ENCODE measurements around the gene KRT81.
"Not testable (repeated sequence)": the region's sequence is repeated elsewhere in the genome, so short reads cannot be mapped to it uniquely, and the experiment has no call there.

KRT81 gene

DNA sequence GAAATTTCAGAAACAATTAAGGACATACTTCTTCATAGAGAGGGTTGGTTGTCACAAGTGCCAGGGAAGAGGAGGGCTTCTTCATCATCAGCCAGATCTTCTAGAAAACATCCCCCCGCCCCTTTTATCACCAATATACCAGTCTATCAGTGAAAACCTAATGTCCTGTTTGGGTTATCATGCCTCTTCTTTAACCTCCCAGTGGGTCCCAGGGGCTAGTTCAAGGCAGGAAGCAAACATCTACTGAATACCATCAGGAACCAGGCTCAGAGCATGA is 30.2 kb downstream of the KRT81 start:
- H3K4me3 ChIP-seq (ENCODE audit: low read length), result no peak overlapping the region
- no peak for DNase-seq (ENCODE audit: low read depth)
- TF ChIP-seq, protein P1, sequence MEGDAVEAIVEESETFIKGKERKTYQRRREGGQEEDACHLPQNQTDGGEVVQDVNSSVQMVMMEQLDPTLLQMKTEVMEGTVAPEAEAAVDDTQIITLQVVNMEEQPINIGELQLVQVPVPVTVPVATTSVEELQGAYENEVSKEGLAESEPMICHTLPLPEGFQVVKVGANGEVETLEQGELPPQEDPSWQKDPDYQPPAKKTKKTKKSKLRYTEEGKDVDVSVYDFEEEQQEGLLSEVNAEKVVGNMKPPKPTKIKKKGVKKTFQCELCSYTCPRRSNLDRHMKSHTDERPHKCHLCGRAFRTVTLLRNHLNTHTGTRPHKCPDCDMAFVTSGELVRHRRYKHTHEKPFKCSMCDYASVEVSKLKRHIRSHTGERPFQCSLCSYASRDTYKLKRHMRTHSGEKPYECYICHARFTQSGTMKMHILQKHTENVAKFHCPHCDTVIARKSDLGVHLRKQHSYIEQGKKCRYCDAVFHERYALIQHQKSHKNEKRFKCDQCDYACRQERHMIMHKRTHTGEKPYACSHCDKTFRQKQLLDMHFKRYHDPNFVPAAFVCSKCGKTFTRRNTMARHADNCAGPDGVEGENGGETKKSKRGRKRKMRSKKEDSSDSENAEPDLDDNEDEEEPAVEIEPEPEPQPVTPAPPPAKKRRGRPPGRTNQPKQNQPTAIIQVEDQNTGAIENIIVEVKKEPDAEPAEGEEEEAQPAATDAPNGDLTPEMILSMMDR (IDR thresholded peaks at IDR 0.05; ENCODE audit: insufficient read depth, low read depth, low read length, missing control alignments), result no peak

- TF ChIP-seq, protein P1 (IDR thresholded peaks at IDR 0.05; ENCODE audit: insufficient read depth, low read depth, low read length, missing control alignments), result no peak
- H3K4me3 ChIP-seq (ENCODE audit: low read length), result no peak overlapping the region
- no peak for DNase-seq (ENCODE audit: low read depth)
These were observed 30.8 kb downstream of the KRT81 start for GRCh38 chr12:52260361-52261207.

GRCh38 chr12:52259657-52260243 is 31.6 kb downstream of the KRT81 start:
- DNase-seq (ENCODE audit: low read depth), result no peak
- H3K4me3 ChIP-seq (ENCODE audit: low read length), result no peak overlapping the region
- TF ChIP-seq, protein P1 (IDR thresholded peaks at IDR 0.05; ENCODE audit: insufficient read depth, low read depth, low read length, missing control alignments), result no peak

- DNase-seq (ENCODE audit: low read depth), result no peak
- no peak overlapping the region for H3K4me3 ChIP-seq (ENCODE audit: low read length)
- TF ChIP-seq, protein P1 (IDR thresholded peaks at IDR 0.05; ENCODE audit: insufficient read depth, low read depth, low read length, missing control alignments), result no peak
These were observed 32.9 kb downstream of the KRT81 start for GRCh38 chr12:52258335-52258901.

GRCh38 chr12:52257922-52258321 is 33.4 kb downstream of the KRT81 start:
- not testable (repeated sequence) for H3K4me3 ChIP-seq (ENCODE audit: low read length); DNase-seq (ENCODE audit: low read depth)

DNA sequence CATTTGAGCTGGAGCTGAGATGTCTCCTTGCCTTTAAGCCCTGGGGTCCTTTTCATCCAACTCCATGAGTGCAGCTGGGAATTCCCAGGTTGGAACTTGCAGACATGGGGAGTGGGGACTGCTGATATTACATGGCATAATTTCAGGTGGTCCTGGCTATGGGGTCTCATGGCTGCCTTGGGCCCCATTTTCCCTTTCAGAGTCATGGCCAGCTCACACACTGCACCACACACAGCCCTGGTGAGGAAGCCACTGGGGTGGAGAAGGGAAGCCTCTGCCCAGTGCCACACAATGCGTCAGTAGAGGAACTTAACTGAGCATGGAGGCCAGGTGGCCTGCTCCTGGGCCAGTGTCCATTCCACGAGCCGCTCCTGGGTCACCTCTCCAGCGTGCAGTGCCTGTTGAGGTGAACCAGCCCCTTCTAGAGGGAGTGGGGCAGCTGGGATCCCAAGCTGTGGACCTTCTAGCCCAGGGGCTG is 34.2 kb downstream of the KRT81 start:
- no peak for DNase-seq (ENCODE audit: low read depth)
- no peak overlapping the region for H3K4me3 ChIP-seq (ENCODE audit: low read length)
- TF ChIP-seq, protein P1 (IDR thresholded peaks at IDR 0.05; ENCODE audit: insufficient read depth, low read depth, low read length, missing control alignments), result no peak

GRCh38 chr12:52256584-52256935 is 34.8 kb downstream of the KRT81 start:
- no peak overlapping the region for H3K4me3 ChIP-seq (ENCODE audit: low read length)
- TF ChIP-seq, protein P1 (IDR thresholded peaks at IDR 0.05; ENCODE audit: insufficient read depth, low read depth, low read length, missing control alignments), result no peak
- DNase-seq (ENCODE audit: low read depth), result no peak

All from epithelial cell of esophagus (primary cell).